Liver (tissue), 9 donors: ENCODE results near the gene SCG3. TPM values are rescaled to one million over a fixed set of nuclear protein-coding genes. Genes with fewer than 3 reads are reported as not detected.

Experiments used
- DNase-seq: peaks from one replicate; pipeline ENCODE4 v3.0.0-alpha.2; 2017; ENCODE audit warnings: low spot score
- H3K27ac ChIP-seq, 2 donors: one replicate each; pipeline ENCODE4 v1.7.0; 2013; ENCODE audit warnings: inconsistent platforms in 2 of 2, low read length in 2 of 2, control low read depth in 1 of 2, low read depth in 1 of 2, mild to moderate bottlenecking in 1 of 2
- H3K27me3 ChIP-seq, 4 donors: one replicate each; pipeline versions ENCODE4 v1.6.1 to v1.7.0; 2013; ENCODE audit warnings: low read length in 3 of 4, inconsistent platforms in 1 of 4, mild to moderate bottlenecking in 1 of 4, moderate library complexity in 1 of 4; ENCODE audit not compliant: control insufficient read depth in 4 of 4, insufficient read depth in 4 of 4
- H3K36me3 ChIP-seq, 4 donors: one replicate each; pipeline versions ENCODE4 v1.6.1 to v1.7.0; 2013; ENCODE audit warnings: low read length in 3 of 4, mild to moderate bottlenecking in 3 of 4, low read depth in 1 of 4, moderate library complexity in 1 of 4; ENCODE audit not compliant: control insufficient read depth in 4 of 4, insufficient read depth in 3 of 4
- H3K4me1 ChIP-seq, 4 donors: one replicate each; pipeline versions ENCODE4 v1.6.1 to v1.7.0; 2013; ENCODE audit warnings: low read length in 3 of 4, mild to moderate bottlenecking in 3 of 4, moderate library complexity in 1 of 4; ENCODE audit not compliant: control insufficient read depth in 4 of 4, insufficient read depth in 4 of 4
- H3K4me3 ChIP-seq, 3 donors: one replicate each; pipeline versions ENCODE4 v1.6.1 to v1.7.0; 2013; ENCODE audit warnings: low read length in 3 of 3, control low read depth in 1 of 3, low read depth in 1 of 3, mild to moderate bottlenecking in 1 of 3
- H3K9ac ChIP-seq, 2 donors: one replicate each; pipeline ENCODE4 v1.7.0; 2013; ENCODE audit warnings: low read length in 2 of 2, mild to moderate bottlenecking in 2 of 2, moderate library complexity in 2 of 2, control low read depth in 1 of 2, low read depth in 1 of 2
- H3K9me3 ChIP-seq, 4 donors: one replicate each; pipeline versions ENCODE4 v1.6.1 to v1.7.0; 2013; ENCODE audit warnings: low read length in 3 of 4; ENCODE audit not compliant: control insufficient read depth in 4 of 4
- ATF3 ChIP-seq: IDR thresholded peaks from 2 replicates; pipeline ENCODE4 v1.6.1; 2016; ENCODE audit warnings: antibody characterized with exemption
- CTCF ChIP-seq: fragments of 150-350 bp; IDR thresholded peaks from 2 replicates; pipeline ENCODE4 v1.5.1; 2017; ENCODE audit warnings: improper control_type of control experiment, low read depth, low read length; ENCODE audit not compliant: missing input control
- EGR1 ChIP-seq, 2 donors: IDR thresholded peaks; 2 replicates each; pipeline ENCODE4 v1.6.1; 2016 to 2018; ENCODE audit warnings: antibody characterized with exemption in 2 of 2, low read depth in 2 of 2
- FOXA1 ChIP-seq: IDR thresholded peaks from 2 replicates; pipeline ENCODE4 v1.6.1; 2016; ENCODE audit warnings: antibody characterized with exemption
- FOXA2 ChIP-seq: IDR thresholded peaks from 2 replicates; pipeline ENCODE4 v1.6.1; 2016; ENCODE audit warnings: antibody characterized with exemption
- GABPA ChIP-seq, 2 donors: IDR thresholded peaks in 1 of 2; conservative IDR thresholded peaks in 1 of 2; 2 replicates each; pipeline ENCODE4 v1.6.1; 2016; ENCODE audit warnings: antibody characterized with exemption in 2 of 2, mild to moderate bottlenecking in 1 of 2, moderate library complexity in 1 of 2
- HNF4A ChIP-seq, 2 donors: conservative IDR thresholded peaks; 2 replicates each; pipeline ENCODE4 v1.6.1; 2016; ENCODE audit warnings: antibody characterized with exemption in 2 of 2, mild to moderate bottlenecking in 2 of 2
- HNF4G ChIP-seq: IDR thresholded peaks from 2 replicates; pipeline ENCODE4 v1.6.1; 2016; ENCODE audit warnings: antibody characterized with exemption
- JUND ChIP-seq, 2 donors: IDR thresholded peaks; 2 replicates each; pipeline ENCODE4 v1.6.1; 2016; ENCODE audit warnings: antibody characterized with exemption in 2 of 2
- NR2F2 ChIP-seq: IDR thresholded peaks from 2 replicates; pipeline ENCODE4 v1.6.1; 2016; ENCODE audit warnings: antibody characterized with exemption
- RAD21 ChIP-seq, 2 donors: IDR thresholded peaks; 2 replicates each; pipeline ENCODE4 v1.6.1; 2016; ENCODE audit warnings: antibody characterized with exemption in 2 of 2, mild to moderate bottlenecking in 2 of 2
- RXRA ChIP-seq, 2 donors: IDR thresholded peaks; 2 replicates each; pipeline ENCODE4 v1.6.1; 2017 to 2018; ENCODE audit warnings: antibody characterized with exemption in 2 of 2, mild to moderate bottlenecking in 1 of 2
- SP1 ChIP-seq: IDR thresholded peaks from 2 replicates; pipeline ENCODE4 v1.6.1; 2018; ENCODE audit warnings: antibody characterized with exemption, mild to moderate bottlenecking
- TAF1 ChIP-seq: conservative IDR thresholded peaks from 2 replicates; pipeline ENCODE4 v1.6.1; 2016; ENCODE audit warnings: antibody characterized with exemption, mild to moderate bottlenecking
- YY1 ChIP-seq: IDR thresholded peaks from 2 replicates; pipeline ENCODE4 v1.6.1; 2016; ENCODE audit warnings: antibody characterized with exemption, mild to moderate bottlenecking
- ZBTB33 ChIP-seq: IDR thresholded peaks from 2 replicates; pipeline ENCODE4 v1.6.1; 2016; ENCODE audit warnings: antibody characterized with exemption
- WGBS: extraction: QIAGEN DNeasy Blood & Tissue Kit; methylation state at CpG from one replicate; pipeline ENCODE4 v1.1.7; 2013; 5-methylcytosine and 5-hydroxymethylcytosine counted together
- polyA plus RNA-seq, 2 donors: library from polyadenylated mRNA; stranded (reverse) in 1 of 2; unstranded in 1 of 2; fragments of 200-250 nt in 1 of 2; fragments of >200 nt in 1 of 2; fragmentation: Nextera tagmentation in 1 of 2; extraction: Ambion mirVana in 1 of 2; gene quantifications; one replicate each; pipeline versions ENCODE4 v1.2.1 to v1.2.3, GENCODE V29; 2013 to 2015
- total RNA-seq, 2 donors: library from RNA; depleted of rRNA; stranded (reverse); fragments of >200 nt; gene quantifications; one replicate each; pipeline ENCODE4 v1.2.3, GENCODE V29; 2014
- TF ChIP-seq, protein P1 (sequence below): IDR thresholded peaks from 2 replicates; pipeline ENCODE4 v1.6.1; 2016; ENCODE audit warnings: antibody characterized with exemption
- donor health status: healthy.
- donor health status: healthy.
- donor health status: healthy.
- donor health status: healthy.
- donor health status: healthy.

Gene SCG3
- total and polyA plus RNA-seq, 4 donors: under 0.01 to 0.05 (median 0.01) TPM; not detected in 1

GRCh38 chr15:51708013-51708412 lies 26.7 kb downstream of the SCG3 start:
- H3K4me1 ChIP-seq: no peaks in the 10 kb centered on the region

GRCh38 chr15:51709031-51709430 lies 27.7 kb downstream of the SCG3 start:
- no peak for DNase-seq
- no peaks in the 10 kb centered on the region for H3K9me3 ChIP-seq
- H3K4me3 ChIP-seq: no peak overlapping the region
- no peaks in the 10 kb centered on the region for H3K4me1 ChIP-seq
- H3K27ac ChIP-seq: no peak overlapping the region
- H3K9ac ChIP-seq: no peak overlapping the region
- no peak for TF ChIP-seq FOXA1
- TF ChIP-seq FOXA2: no peak
- no peak for TF ChIP-seq SP1
- no peak for TF ChIP-seq CTCF
- TF ChIP-seq JUND (IDR thresholded peaks at IDR 0.05): no peak
- no peak for TF ChIP-seq TAF1
- no peak for TF ChIP-seq HNF4A (conservative IDR thresholded peaks at IDR 0.05)
- no peak for TF ChIP-seq HNF4G
- no peak for TF ChIP-seq RAD21 (IDR thresholded peaks at IDR 0.05)
- TF ChIP-seq GABPA (IDR thresholded peaks at IDR 0.05 in 1 of 2, conservative IDR thresholded peaks at IDR 0.05 in 1 of 2): no peak
- TF ChIP-seq RXRA (IDR thresholded peaks at IDR 0.05): no peak
- TF ChIP-seq YY1: no peak
- no peak for TF ChIP-seq ZBTB33
- TF ChIP-seq NR2F2: no peak
- TF ChIP-seq, protein P1, sequence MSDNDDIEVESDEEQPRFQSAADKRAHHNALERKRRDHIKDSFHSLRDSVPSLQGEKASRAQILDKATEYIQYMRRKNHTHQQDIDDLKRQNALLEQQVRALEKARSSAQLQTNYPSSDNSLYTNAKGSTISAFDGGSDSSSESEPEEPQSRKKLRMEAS: no peak
- TF ChIP-seq ATF3: no peak
- TF ChIP-seq EGR1 (IDR thresholded peaks at IDR 0.05; ENCODE audit: low read depth in 2 of 2): no peak
- WGBS: 94% methylated on average over 5 of the region's 5 CpGs
- H3K27me3 ChIP-seq: no peaks in the 10 kb centered on the region
- H3K36me3 ChIP-seq: no peaks in the 10 kb centered on the region

More at GRCh38 chr15:51708013-51708412, 26.7 kb downstream of the SCG3 start:
- no peak for TF ChIP-seq ZBTB33
- no peak for TF ChIP-seq EGR1 (IDR thresholded peaks at IDR 0.05; ENCODE audit: low read depth in 2 of 2)
- TF ChIP-seq FOXA1: no peak
- no peak for TF ChIP-seq RAD21 (IDR thresholded peaks at IDR 0.05)
- no peak for TF ChIP-seq CTCF
- 58% methylated on average over 5 of the region's 5 CpGs for WGBS
- no peak for DNase-seq
- no peaks in the 10 kb centered on the region for H3K9me3 ChIP-seq
- no peak overlapping the region for H3K9ac ChIP-seq
- H3K4me3 ChIP-seq: no peak overlapping the region
- no peaks in the 10 kb centered on the region for H3K27me3 ChIP-seq
- H3K27ac ChIP-seq: no peak overlapping the region
- no peaks in the 10 kb centered on the region for H3K36me3 ChIP-seq
